ENCODE measurements around the gene MTUS2. TPM values are rescaled to one million over a fixed set of nuclear protein-coding genes. Genes with fewer than 3 reads are reported as not detected.

The MTUS2 gene
- total RNA-seq, 1 experiment from 2014 or later = 0.35 TPM

GRCh38 chr13:28825379-28825778 is 5.2 kb downstream of the MTUS2 start:
- H3K36me3 Mint-ChIP-seq (ENCODE audit: insufficient read depth in 1 of 3, low read depth in 3 of 3) = peaks cover 3 to 19% (median 5%) of the 10 kb centered on the region in 3 experiments; a peak in 6 of 7 replicates
- Histone ChIP-seq H3K14ac (ENCODE audit: insufficient read depth, low read length) (no peak overlapping the region), H3T11ph (ENCODE audit: low read length) (no peak overlapping the region), H4K8ac (replicated peaks; ENCODE audit: insufficient read length, low read depth, low read length) (no peak overlapping the region), H2AK5ac (ENCODE audit: insufficient read length, low read length) (no peak overlapping the region), H2AFZ (ENCODE audit: low read length) (no peak overlapping the region), H3K23me2 (ENCODE audit: insufficient read length, low read depth, low read length, poor library complexity, severe bottlenecking) (peaks cover 5% of the 10 kb centered on the region), H3K56ac (ENCODE audit: insufficient read length, low read depth, low read length) (no peak overlapping the region), H2BK12ac (ENCODE audit: insufficient read length, low read depth, low read length) (no peak overlapping the region), H3K23ac (ENCODE audit: insufficient read length, low read depth, low read length) (no peak overlapping the region), H3K18ac (ENCODE audit: insufficient read length, low read depth, low read length) (no peak overlapping the region), H3K4ac (ENCODE audit: low read depth, low read length) (no peak overlapping the region), H4K91ac (ENCODE audit: insufficient read length, low read depth, low read length) (no peak overlapping the region), H3K27ac (ENCODE audit: insufficient read length, low read depth, low read length) (no peak overlapping the region), H3K9me3 (ENCODE audit: control insufficient read depth, low read depth, low read length) (no peaks in the 10 kb centered on the region), H3K79me1 (ENCODE audit: insufficient read depth, low read depth, low read length, poor library complexity, severe bottlenecking) (no peaks in the 10 kb centered on the region), H2BK5ac (ENCODE audit: insufficient read length, low read length) (no peak overlapping the region), H4K20me1 (ENCODE audit: control insufficient read depth, insufficient read depth, insufficient read length) (no peaks in the 10 kb centered on the region), H2BK20ac (ENCODE audit: low read depth, low read length, poor library complexity, severe bottlenecking) (no peak overlapping the region), H4K5ac (ENCODE audit: insufficient read length, low read depth, low read length) (no peak overlapping the region), H3K4me1 (ENCODE audit: insufficient read depth, low read length) (no peaks in the 10 kb centered on the region), H3K9ac (ENCODE audit: extremely low read depth, insufficient read length, low read length) (no peak overlapping the region), H3K79me2 (ENCODE audit: insufficient read depth, low read length) (no peaks in the 10 kb centered on the region), H2BK15ac (ENCODE audit: low read depth, low read length) (no peak overlapping the region), H3K27me3 (ENCODE audit: insufficient read depth, low read length) (peaks cover 10% of the 10 kb centered on the region; the same call in 1 of the 2 replicates), H3K4me2 (ENCODE audit: insufficient read depth, insufficient read length, low read length) (no peak overlapping the region), H2BK120ac (ENCODE audit: low read depth, low read length, poor library complexity, severe bottlenecking) (no peak overlapping the region)
- TF ChIP-seq, protein P1, sequence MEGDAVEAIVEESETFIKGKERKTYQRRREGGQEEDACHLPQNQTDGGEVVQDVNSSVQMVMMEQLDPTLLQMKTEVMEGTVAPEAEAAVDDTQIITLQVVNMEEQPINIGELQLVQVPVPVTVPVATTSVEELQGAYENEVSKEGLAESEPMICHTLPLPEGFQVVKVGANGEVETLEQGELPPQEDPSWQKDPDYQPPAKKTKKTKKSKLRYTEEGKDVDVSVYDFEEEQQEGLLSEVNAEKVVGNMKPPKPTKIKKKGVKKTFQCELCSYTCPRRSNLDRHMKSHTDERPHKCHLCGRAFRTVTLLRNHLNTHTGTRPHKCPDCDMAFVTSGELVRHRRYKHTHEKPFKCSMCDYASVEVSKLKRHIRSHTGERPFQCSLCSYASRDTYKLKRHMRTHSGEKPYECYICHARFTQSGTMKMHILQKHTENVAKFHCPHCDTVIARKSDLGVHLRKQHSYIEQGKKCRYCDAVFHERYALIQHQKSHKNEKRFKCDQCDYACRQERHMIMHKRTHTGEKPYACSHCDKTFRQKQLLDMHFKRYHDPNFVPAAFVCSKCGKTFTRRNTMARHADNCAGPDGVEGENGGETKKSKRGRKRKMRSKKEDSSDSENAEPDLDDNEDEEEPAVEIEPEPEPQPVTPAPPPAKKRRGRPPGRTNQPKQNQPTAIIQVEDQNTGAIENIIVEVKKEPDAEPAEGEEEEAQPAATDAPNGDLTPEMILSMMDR (conservative IDR thresholded peaks at IDR 0.05) = no peak
- no peak overlapping the region for H3K27ac Mint-ChIP-seq
- WGBS (ENCODE audit: extremely low coverage, insufficient read length, low lambda C conversion rate) = no CpG with 5 or more reads among the region's 3 CpGs
- peaks cover 3 to 7% of the 10 kb centered on the region in 2 experiments; a peak in 3 of 4 replicates for H3K4me1 Mint-ChIP-seq
- peaks cover 32 to 40% of the 10 kb centered on the region in 2 experiments for H3K9me3 Mint-ChIP-seq
- no peak overlapping the region for H3K4me3 Mint-ChIP-seq
- no peak for DNase-seq
- H3K27me3 Mint-ChIP-seq (ENCODE audit: low read depth) = peaks cover 72% of the 10 kb centered on the region

Measured in H9 (cell line).